DMS79 (cell line): ENCODE results near the gene MUC20.

Source experiments
- DNase-seq: peaks from one replicate; lab custom pipeline; 2025; lab: John Stamatoyannopoulos, UW

MUC20 gene

DNA sequence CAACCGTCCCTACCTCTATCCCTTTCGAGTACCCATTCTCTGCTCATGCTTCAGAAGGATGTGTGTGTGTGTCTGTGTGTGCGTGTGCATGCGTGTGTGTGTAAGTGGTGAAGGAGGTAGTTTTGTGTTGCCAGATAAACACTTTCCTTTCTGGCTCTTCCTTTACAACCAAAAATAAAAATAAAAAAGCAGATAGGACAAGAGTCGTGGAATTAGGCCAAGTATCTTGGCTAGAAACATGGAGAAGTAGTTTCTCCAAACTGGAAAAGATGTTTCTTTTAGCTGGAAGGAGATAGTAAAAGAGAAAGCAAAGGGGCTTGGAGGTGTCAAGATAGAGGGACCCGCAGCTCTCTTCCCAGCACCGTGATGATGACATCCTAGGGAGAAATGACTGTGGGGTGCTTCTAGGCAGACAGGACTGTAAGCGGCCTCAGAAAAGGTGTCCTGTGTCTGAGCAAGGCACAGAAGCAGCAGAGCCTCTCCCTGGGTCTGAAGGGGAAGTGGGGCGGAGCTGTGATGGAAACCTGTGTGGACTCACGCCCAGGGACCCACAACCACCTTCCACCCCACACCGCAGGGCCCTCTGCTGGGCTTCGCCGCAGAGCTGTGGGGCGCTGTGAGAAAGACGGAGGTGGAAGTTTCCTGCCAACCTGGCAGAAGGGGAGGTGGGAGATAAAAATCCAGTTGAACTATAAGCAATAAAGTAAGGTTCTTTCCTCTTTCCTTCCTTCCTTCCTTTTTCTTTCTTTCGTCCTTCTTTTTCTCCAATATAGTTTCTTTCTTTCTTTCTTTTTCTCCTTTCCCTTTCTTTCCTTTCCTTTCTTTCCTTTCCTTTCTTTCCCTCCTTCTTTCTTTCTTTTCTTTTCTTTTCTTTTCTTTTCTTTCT is 35.3 kb downstream of the MUC20 start:
- DNase-seq: no peak

DNA sequence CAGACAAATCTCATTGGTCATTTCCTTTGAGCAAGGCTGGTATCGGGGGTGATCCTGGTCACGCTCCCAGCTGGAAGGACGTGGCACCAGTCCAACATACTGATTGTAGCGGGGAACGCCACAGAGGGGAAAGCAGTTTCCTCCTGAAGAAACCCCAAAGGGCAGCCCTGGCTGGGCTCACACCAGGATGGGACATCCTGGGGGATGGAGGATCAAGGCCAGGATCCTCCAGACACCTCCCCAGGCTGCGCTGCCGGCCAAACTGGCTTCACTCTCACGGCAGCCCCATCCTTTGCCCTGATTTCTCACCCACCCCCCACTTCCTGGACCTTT is 36.6 kb downstream of the MUC20 start:
- no peak for DNase-seq

DNA sequence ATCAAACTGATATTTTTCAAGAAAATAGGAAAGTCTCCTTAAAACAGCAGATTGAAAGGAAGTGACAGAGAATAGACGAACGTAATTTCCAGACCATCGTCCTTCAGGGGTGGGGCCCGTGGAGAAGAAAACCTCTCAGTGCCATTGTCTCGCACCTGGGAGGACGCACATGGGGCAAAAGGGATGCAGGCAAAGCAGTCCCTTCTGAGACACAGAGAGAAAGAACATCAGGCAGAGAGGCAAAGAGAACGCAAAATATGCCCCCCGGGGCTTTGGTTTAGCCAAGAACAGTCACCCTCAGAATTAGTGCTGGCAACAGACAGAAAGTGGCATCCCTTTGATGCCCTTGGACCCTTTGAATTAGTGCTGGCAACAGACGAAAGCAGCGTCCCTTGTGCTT is 37.0 kb downstream of the MUC20 start:
- no peak for DNase-seq

DNA sequence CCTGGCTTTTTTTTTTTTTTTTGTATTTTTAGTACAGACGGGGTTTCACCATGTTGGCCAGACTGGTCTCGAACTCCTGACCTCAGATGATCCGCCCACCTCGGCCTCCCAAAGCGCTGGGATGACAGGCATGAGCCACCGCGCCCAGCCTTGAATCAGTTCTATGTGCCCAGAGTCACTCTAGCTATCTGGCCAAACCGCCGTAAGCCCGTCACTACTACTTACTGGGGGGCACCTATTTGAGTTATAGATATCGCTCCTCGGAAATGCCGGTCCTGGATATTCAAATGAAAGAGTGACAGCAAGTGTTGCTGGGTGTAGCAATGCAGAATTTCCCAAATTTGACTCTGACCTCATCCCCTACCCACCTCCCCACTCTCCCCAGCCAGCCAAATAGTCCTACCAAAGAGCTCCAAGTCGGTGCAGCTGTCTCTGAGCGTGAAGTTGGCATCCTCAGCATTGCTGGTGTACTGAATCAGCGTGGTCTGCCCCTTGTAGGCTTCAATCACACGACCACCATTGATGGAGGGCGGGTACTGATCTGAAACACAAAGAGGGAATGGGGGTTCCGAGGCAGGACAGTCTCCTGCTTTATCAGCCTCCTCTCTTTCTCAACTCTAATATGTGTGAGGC is 38.1 kb downstream of the MUC20 start:
- no peak for DNase-seq

DNA sequence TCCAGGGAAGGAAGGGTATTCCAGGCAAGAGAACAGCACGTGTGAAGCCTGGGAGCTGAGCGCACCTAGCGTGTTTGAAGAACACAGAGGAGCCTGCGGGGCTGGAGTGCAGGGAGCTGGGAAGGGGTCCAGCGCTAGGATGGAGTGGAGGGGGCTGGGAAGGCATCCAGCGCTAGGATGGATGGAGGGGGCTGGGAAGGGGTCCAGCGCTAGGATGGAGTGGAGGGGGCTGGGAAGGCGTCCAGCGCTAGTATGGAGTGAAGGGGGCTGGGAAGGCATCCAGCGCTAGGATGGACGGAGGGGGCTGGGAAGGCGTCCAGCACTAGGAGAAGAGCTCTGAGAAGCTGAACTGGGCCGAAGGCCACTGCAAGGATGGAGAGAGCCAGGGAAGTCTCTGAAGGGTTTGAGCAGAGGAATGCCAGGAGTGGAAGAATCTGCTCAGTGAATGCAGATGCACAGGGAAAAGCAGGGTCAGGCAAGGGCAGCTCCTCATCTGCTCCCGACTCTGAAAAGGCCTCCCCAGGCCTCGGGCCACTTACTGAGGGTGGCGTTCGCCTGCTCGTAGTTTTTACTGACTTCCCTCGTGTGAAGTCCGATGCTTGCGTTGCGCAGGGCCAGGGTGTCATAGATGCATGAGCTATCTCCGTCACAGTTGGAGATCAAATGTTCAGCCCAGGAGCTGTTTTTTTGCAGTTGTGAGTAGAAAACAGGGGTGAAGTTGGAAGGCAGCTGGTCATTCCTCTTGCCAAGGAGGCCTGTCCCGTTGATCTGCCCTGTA is 39.8 kb downstream of the MUC20 start:
- no peak for DNase-seq

DNA sequence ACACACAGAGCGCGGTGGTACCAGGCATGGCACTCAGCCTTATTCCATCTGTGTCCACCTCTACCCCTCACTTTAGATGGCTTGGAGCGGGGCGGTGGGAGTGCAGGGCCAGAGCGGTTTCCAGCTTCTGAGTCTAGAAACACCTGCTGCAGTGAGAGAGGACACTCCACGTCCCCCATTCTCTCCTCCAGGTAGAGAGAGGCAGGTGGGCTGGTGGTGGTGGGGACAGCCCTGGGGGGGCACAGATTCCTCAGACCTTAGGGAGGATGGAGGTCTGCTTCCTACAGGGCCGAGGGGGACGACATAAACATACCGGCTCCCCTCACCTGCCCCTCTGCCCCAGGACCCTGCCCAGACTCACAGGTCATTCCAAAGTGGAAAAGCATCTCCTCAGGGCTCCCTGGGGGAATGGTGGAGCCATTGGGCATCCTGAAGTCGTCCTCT is 40.4 kb downstream of the MUC20 start:
- DNase-seq: no peak

DNA sequence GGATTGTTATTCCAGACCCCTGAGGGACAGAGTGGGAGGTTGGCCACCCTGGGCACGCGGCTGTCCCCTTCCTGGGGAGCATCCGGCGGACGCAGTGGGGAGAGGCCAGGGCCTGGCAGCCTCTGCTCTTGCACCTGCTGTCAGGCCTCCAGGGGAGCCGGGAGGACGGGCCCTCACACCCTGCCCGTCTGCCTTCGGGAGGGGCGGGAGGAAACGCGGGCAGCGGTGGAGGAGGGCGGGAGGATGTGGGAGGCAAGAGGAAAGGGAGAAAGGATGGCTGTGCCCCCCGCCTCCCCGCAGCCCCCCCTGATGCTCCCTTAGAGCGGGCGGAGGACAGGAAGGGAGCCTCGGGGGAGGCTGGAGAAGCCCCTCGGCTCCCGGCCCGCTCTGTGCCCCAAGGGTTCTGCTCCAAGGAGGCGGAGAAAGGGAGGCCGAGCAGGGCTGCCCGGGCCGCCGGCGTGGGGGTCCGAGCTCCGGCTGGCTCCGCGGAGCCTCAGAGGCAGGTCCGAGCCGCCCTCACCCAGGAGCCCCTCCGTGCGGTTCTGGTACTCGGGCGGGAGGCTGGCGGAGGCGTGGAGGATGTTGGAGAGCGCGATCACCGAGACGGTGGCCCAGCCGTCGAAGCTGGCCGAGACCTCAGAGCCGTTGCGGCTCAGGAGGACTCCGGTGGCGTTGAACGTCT is 40.9 kb downstream of the MUC20 start:
- no peak for DNase-seq

DNA sequence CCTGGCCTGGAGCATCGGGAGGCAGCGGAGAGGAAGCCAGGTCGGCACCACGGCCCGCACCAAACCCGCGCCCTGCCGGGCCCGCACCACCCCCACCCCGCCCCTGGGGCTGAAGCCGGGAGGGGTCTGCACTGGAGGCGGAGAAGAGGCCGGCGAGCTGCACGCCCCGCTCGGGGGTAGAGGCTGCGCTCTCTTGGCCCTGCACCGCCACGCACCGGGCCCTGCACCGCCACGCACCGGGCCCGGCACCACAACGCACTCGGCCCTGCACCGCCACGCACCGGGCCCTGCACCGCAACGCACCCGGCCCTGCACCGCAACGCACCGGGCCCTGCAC is 41.4 kb downstream of the MUC20 start:
- DNase-seq: no peak

DNA sequence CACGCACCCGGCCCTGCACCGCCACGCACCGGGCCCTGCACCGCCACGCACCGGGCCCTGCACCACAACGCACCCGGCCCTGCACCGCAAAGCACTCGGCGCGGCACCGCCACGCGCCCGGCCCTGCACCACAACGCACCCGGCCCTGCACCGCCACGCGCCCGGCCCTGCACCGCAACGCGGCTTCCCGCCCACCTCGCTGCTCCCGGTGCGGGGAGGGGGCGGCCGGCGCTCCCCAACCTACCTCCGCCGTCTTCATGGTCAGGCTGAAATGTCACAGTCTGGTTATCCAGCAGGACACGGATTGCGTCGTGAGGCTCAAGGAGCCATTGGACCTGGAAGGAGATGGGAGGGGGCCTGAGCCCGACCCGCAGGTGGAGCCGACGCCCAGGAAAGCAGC is 41.8 kb downstream of the MUC20 start:
- DNase-seq: no peak

DNA sequence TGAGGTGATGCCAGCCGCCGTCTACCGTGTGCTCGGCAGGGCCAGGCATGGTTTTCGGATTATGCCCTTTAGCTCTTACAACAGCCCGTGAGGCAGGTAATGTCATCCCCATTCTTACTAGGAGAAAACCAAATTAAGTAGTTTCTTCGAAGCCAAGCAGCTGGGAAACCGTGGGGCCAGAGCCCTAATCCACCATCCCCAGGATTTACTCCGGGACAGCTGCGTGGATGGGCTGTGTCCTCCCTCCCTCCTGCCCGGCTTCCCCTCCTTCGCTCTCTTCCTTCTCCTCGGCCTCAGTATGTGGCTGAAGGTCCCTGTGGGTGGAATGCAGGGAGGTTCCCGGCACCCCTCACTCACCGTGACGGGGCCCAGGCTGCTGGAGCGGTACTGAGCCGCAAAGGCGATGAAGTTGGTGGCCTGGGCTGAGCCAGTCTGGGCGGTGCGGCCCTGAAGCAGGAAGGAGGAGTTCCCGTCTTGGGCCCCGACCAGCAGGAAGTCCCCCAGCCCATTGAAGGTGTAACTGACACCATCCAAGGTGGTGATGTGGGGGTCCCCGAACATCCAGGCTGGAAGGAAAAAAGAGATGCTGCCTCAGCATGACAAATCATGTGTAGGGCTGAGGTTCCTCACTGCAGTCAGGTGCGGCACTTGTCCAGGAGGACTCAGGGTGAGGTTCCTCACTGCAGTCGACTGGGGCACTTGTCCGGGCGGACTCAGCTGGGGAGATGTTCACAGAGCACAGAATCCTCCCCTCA is 42.5 kb downstream of the MUC20 start:
- no peak for DNase-seq

DNA sequence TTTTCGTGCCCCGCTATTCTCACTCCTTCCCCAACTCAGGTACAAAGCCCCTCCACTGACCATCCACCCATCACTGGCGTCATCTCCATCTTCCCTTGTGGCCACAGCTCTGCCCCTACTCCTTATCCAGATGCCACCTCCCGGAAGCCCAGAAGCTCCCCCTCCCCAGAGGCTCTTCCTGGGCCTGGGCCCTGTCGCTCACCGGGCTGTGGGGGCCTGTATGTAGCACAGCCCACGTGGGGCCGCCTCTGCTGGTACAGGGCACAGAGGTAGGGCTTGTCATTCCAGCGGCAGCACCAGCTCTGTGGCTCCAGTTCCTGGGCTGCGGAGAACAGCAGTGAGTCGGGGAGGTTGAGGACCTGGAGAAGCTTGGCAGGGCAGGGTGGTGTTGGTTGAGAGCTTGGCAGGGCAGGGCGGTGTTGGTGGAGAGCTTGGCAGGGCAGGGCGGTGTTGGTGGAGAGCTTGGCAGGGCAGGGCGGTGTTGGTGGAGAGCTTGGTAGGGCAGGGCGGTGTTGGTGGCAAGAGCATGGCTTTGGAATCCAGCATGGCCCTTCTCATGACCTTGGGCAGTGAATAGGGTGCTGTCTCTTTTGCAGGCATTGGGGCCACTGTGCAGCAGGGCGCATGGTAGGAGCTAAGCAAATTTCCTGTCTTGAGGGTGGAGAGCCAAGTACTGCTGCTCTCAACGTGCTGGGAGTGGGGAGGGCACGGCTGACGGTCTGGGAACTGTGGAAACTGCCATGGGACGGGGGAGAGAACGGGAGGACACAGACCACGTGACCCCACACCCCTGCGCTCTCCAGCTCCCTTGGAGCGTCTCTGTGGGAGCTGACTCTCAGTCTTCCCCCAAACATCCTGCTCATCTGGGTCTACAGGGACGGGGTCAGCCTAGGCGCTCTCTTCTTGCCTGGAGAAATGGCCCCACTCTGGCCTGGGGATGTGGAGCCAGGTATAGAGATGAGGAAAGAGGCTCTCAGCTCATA is 43.4 kb downstream of the MUC20 start:
- DNase-seq: no peak

DNA sequence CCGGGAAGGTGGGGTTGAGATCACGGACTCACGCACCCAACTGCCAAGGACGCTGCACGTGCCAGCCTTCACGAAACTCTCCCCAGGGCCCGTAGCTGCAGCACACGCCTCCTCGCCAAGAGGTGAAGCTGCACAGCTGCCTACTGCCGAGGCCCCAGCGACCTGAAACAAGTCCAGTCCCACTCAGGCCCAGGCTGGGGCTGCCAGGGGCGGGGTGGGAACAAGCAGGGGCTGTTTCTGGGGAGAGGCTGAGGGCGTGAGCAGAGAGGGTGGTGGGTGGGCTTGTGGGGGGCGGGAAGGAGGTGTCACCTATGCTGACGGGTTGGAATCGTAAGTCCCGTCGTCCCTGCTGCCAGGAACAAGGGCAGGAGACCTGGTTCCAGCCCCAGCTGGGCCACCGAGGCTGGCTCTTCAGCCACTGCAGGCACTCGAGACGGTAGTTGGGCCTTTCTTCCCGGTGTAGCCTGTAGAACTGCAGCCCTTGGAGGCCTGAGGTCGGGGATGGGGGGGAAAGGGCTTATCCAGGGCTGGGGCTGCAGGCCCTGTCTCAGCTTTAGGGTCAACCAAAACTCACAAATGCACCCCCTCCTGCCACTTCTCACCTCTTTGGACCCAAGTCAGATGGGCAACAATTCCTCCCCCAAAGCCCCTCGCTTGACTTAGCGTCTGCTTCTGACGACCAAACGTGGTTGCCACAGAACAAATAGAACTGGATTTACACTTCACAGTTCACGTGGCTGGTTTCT is 44.4 kb downstream of the MUC20 start:
- DNase-seq: no peak

DNA sequence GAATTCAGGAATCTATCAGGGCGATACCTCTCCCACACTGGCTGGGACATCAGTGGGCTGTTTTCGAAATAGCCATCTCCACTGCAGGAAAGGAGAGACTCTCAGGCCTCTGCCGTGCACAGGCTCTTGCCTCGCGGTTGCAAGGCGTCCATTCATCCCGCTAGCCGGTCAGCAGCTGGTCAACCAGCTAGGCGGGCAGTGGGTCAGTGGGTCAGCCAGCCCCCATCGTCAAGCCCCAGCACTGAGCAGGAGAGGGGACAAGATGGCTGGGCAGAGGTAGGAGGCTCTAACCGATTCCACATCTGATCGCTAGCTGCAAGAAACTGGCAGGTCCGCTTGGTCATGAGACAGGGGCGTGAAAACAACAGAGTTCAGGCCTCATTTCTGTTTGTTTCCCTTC is 45.9 kb downstream of the MUC20 start:
- DNase-seq: no peak

DNA sequence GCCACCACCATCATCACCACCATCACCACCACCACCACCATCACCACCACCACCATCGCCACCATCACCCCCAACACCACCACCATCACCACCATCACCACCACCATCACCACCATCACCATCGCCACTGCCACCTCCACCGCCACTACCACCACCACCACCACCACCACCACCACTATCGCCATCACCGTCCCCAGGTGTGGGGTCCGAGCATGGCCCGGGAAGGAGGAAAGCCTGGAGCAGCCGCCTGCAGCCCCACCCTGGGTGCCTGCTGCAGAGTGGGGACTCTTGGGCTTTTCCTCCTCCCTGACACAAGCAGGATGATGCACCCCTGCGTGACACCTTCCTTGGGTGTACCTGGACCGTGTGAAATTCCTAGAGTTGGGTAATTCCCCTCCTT is 47.0 kb downstream of the MUC20 start:
- no peak for DNase-seq

DNA sequence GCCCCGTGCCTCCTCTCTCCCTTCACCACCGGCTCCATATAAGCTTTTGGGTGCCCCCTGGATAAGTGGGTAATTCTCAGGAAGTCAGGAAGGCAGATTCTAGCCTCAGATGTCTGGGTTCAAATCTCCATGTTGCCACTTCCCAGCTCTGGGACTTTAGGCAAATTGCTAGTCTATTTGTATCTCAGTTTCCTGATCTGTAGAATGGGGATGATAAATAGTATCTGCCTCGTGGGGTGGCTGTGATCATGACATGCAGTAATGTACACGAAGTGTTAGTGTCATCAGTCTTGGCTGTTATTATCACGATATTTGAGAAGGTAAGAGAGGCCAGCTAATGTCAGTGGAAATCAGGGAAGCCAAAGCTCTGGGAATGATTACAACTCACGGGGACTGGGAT is 47.6 kb downstream of the MUC20 start:
- no peak for DNase-seq

DNA sequence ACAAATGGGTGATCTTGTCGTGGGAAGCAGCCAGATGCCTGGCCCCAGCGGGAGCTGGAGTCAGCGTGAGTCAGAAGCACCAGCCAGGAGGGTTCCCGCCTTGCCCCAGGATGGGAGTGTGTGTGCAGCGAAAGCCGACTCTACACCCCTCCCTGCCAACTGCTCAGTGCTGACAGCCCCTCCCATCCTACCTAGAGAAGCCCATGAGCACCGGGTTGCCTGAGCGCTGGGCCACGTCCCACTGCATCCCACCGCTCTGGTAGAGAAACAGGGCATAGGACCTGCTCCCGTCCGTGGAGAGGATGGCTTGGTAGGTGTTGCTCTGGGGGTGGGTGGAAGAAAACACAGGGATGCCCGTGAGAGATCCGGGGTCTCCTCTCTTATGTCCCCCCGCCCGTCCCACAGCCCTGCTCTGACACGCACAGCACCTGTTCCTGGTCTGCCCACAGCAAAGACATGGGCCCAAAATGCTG is 48.1 kb downstream of the MUC20 start:
- no peak for DNase-seq

DNA sequence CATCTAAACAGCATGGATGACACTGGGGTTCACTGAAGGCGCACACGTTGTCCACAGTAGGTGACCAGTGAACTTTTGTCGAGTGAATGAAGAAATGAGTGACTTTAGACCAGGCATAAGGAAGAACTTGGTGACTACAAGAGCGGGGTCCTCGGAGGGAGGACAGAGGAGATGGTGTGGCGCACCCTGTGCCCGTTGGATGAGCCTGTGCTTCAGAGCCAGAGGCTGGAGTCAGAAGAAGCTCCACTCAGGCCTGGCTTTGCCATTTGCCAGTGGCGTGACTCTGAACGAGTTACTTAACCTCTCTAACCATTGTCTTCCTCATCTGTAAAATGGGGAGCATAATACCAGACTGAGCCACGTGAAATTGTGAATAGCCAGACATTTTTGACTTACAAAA is 48.8 kb downstream of the MUC20 start:
- no peak for DNase-seq

DNA sequence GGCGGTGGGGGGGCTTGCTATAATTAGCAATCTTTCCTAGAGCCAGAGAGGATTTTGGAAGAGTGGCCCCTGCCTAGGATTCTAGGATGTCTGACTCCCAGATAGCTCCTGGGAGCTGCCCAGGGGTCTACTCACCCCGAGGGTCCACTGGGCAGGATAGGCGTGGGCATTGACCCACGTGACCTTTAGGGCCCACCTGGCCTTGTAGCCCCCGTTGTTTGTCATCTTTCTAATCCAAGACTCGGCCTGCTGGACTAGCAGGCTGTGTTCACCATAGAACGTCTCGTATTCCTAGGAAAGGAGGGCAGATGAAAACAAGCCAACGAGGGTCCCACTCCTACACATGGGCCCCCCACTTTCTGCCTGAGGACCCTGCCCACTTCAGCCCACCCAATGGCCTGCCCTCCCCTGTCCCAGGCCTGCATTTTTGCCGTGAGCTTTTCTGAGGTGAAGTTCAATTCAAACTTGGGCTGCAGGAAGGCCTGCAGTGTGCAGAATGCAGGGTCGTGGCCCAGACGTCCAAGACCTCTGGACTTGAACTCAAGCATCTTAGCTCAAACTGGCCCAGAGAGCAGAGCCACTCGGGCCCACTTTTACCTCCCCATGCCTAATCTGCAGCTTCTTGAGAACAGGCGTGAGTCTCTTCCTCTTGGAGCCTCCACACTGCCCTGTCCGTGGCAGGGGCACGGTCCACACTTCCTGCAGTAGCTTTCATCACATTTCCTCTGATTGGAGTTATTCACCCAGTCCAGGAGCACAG is 49.5 kb downstream of the MUC20 start:
- DNase-seq: no peak
